ENCODE measurements around the gene ABCB10.
"Not testable (repeated sequence)": the region's sequence is repeated elsewhere in the genome, so short reads cannot be mapped to it uniquely, and the experiment has no call there.

Gene ABCB10

GRCh38 chr1:229531326-229531725, 27.2 kb downstream of the ABCB10 start:
- DNase-seq, result no peak

GRCh38 chr1:229529639-229530038, 28.9 kb downstream of the ABCB10 start:
- DNase-seq, result no peak

- no peak for DNase-seq
These were observed 31.8 kb downstream of the ABCB10 start for GRCh38 chr1:229526695-229527094.

- no peak for DNase-seq
These were observed 35.5 kb downstream of the ABCB10 start for GRCh38 chr1:229523052-229523451.

GRCh38 chr1:229514578-229515275, 43.8 kb downstream of the ABCB10 start:
- DNase-seq, result peak; percentile 65

- DNase-seq, result not testable (repeated sequence)
These were observed 46.9 kb downstream of the ABCB10 start for GRCh38 chr1:229511625-229512024.

GRCh38 chr1:229511201-229511600, 47.3 kb downstream of the ABCB10 start:
- not testable (repeated sequence) for DNase-seq

GRCh38 chr1:229509576-229509975, 48.9 kb downstream of the ABCB10 start:
- DNase-seq, result peak; percentile 47

- DNase-seq, result no peak
These were observed 49.6 kb downstream of the ABCB10 start for GRCh38 chr1:229508823-229509337.

- DNase-seq, result peak; percentile 98
These were observed 50.3 kb downstream of the ABCB10 start, which contains the start of gene NUP133 for GRCh38 chr1:229507951-229508822. Gene NUP133, minus strand, starts transcription at chr1:229508341. Its CDS starts 92 bp downstream, at chr1:229508249.

GRCh38 chr1:229507502-229507901, 51.0 kb downstream of the ABCB10 start:
- no peak for DNase-seq

GRCh38 chr1:229506633-229507032, 51.9 kb downstream of the ABCB10 start:
- no peak for DNase-seq

GRCh38 chr1:229495782-229496181, 62.7 kb downstream of the ABCB10 start:
- DNase-seq, result no peak

- DNase-seq, result no peak
These were observed 71.3 kb downstream of the ABCB10 start for GRCh38 chr1:229487181-229487580.

GRCh38 chr1:229485318-229485717, 73.2 kb downstream of the ABCB10 start:
- DNase-seq, result no peak

GRCh38 chr1:229482511-229482910, 76.0 kb downstream of the ABCB10 start:
- no peak for DNase-seq

- no peak for DNase-seq
These were observed 78.0 kb downstream of the ABCB10 start for GRCh38 chr1:229480495-229480894.

GRCh38 chr1:229479660-229480399, 78.7 kb downstream of the ABCB10 start:
- DNase-seq, result no peak

- no peak for DNase-seq
These were observed 79.7 kb downstream of the ABCB10 start for GRCh38 chr1:229478852-229479251.

- DNase-seq, result not testable (repeated sequence)
These were observed 82.6 kb downstream of the ABCB10 start for GRCh38 chr1:229475859-229476258.

GRCh38 chr1:229474509-229474908, 84.0 kb downstream of the ABCB10 start:
- no peak for DNase-seq

GRCh38 chr1:229471175-229471574, 87.3 kb downstream of the ABCB10 start:
- no peak for DNase-seq

Data from HCEC 1CT (cell line).